Stimulated activated CD4-positive, alpha-beta T cell treated with anti-CD3 and anti-CD28 coated beads, TNF-alpha, amount 100 ng/mL, for 4 hours (primary cell): ENCODE measurements around the gene YJEFN3.
A peak's percentile ranks its signal among the peaks of the same experiment; 100 is the strongest.

ENCODE experiments used
- DNase-seq, 3 experiments: peaks; one replicate each; pipeline ENCODE4 v3.0.0-alpha.2; 2020; ENCODE audit warnings: low read depth in 3 of 3

YJEFN3 gene

GRCh38 chr19:19495614-19496603 lies 32.8 kb upstream of the YJEFN3 start:
- DNase-seq = no peak

GRCh38 chr19:19498255-19498991 lies 30.3 kb upstream of the YJEFN3 start:
- no peak for DNase-seq

DNA sequence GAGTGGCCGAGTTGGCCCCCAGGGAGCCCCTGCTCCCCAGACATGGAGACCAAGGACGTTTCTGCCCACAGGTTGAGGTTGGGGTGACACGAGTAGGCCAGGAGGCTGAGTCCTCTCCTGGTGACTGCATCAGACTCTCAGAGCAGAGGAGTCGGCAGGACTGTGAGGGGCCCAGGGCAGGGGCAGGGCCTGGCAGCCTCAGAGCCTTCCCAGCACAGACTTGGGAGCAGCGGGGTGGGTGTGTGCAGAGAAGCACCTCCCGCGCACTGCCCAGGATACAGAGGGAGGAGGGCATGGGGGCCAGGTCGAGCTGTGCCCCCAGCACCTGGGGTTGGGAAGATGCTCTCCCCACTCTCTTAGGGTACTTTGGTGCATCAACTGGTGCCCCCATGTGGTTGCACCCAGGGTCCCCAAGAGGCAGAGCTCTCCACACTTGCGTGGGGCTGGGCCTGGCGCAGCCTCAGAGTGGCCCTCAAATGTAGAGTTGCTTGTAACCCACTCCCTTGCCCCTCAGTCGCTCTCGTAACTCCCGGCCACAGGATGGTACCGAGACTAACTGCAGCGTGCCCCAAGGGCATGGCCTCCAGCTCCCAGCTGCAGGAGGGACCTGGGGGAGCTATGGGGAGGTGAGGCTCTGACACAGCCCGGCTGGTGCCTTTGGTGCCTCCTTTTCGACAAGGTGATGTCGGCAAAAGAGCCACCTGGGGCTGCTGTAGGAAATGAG lies 29.3 kb upstream of the YJEFN3 start:
- no peak for DNase-seq

DNA sequence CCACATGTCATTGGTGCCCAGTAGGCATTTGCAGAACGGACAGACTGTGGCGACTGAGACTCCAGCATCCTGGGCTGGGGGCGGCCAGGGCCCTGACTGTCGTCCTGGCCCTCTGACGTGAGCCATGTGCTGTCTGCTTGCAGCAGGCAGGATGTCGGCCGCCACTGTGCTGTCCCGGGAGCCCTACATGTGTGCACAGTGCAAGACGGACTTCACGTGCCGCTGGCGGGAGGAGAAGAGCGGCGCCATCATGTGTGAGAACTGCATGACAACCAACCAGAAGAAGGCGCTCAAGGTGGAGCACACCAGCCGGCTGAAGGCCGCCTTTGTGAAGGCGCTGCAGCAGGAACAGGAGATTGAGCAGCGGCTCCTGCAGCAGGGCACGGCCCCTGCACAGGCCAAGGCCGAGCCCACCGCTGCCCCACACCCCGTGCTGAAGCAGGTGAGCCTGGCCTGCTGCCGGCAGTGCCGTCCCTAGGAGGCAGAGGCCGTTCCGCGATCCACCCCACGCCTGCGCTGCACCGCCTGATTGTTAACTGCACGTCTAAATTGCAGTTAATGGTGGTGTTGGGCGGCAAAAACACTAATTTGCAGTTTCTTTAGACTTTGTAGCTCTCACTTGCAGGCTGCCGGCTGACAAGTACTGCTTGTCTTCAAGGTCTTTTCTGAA lies 27.6 kb upstream of the YJEFN3 start:
- DNase-seq = no peak

DNA sequence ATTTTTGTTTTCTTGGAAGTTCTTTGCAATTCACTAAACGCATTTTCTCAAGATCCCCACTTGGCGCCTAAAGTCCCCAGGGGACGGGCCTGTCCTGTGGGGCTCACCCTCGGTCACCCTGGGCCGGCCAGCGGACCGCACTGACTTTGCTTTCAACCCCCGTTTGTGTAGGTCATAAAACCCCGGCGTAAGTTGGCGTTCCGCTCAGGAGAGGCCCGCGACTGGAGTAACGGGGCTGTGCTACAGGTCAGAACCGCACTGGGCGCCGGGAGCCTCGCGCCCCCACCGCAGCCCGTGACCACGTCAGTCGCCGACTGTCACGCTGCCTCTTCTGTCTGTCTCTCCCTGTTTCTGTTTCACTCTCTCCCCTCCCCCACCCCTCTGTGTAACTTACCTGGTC lies 26.9 kb upstream of the YJEFN3 start:
- no peak for DNase-seq

GRCh38 chr19:19502281-19502680 lies 26.4 kb upstream of the YJEFN3 start:
- no peak for DNase-seq

GRCh38 chr19:19502808-19503602 lies 25.7 kb upstream of the YJEFN3 start:
- DNase-seq = no peak

DNA sequence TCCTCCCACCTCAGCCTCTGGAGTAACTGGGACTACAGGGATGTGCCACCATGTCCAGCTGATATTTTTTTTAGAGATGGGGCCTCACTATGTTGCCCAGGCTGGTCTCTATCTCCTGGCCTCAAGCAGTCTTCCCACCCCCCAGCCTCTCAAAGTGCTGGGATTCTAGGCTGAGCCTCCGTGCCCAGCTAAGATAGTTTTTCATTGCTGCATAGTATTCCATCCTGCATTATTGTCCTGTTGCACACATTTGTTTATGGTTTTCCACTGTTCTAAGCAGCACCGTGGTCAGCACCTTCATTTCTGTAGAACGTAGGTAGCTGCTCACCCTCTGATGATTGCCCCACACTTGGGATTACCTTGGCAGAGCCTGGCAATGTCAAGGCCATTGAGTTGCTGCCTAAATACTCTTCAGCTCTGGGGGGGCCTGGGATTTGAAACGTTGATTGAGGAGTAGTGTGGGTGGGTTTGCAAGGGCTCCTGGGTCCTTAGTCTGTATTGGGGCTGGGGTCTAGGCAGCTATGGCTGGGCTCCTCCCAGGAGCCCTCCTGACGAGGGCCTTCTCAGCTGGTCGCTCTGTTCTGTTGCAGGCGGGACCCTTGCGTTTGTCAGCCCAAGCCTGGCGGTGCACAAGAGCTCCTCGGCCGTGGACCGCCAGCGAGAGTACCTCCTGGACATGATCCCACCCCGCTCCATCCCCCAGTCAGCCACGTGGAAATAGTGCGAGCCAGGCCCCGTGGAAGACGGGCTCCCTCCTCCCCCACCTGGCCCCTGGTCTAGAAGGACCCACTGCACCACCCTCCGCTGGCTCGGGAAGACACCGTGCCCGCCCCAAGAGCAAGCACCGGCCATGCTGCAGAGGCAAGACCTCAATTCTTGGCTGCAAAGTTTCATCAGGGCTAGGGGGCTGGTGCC lies 23.7 kb upstream of the YJEFN3 start:
- DNase-seq = no peak

DNA sequence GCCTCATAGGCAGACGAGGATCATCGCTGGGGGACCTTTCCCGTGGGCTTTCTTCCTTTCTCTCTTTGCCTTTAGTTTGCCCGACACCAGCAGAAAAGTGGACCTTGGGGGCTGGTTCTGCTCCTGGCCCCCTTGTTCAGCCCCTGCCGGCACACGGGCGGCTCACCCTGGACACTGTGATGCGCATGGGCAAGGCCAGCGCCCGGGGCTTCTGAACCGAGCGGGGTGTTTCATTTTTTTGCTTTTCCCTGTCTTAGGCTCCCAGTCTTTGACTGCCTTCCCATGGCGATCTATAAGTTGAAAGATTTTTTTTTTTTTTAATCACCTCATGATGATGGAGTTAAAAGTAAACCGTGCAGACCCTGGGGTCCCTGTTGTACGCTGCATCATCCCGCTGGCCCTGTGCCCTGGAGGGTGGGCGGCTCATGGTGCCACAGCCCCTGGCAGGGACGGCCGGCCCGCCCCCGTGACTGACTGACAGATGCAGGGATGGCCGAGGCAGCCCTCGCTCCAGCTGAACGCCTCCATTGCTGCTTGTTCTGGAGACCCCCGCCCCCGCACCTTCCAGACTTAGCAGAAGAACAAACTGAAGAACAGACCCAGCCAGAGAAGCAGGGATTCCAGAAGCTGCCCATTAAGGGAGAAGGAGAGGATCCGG lies 22.9 kb upstream of the YJEFN3 start:
- DNase-seq = no peak

- DNase-seq = no peak
These were observed 22.1 kb upstream of the YJEFN3 start for GRCh38 chr19:19506592-19506991.

- DNase-seq = no peak
These were observed 21.4 kb upstream of the YJEFN3 start for GRCh38 chr19:19507354-19507753.

- DNase-seq = no peak
These were observed 20.5 kb upstream of the YJEFN3 start for GRCh38 chr19:19508217-19508616.

GRCh38 chr19:19510432-19510831 lies 18.3 kb upstream of the YJEFN3 start:
- no peak for DNase-seq

- DNase-seq = no peak
These were observed 15.0 kb upstream of the YJEFN3 start for GRCh38 chr19:19513682-19514081.

GRCh38 chr19:19514215-19514657 lies 14.5 kb upstream of the YJEFN3 start:
- no peak for DNase-seq

GRCh38 chr19:19514881-19515641 lies 13.7 kb upstream of the YJEFN3 start, which contains the start of gene TSSK6:
TSS of gene TSSK6 (minus strand) at chr19:19515548. CDS start at chr19:19515427, 121 bp downstream.
- DNase-seq = no peak

DNA sequence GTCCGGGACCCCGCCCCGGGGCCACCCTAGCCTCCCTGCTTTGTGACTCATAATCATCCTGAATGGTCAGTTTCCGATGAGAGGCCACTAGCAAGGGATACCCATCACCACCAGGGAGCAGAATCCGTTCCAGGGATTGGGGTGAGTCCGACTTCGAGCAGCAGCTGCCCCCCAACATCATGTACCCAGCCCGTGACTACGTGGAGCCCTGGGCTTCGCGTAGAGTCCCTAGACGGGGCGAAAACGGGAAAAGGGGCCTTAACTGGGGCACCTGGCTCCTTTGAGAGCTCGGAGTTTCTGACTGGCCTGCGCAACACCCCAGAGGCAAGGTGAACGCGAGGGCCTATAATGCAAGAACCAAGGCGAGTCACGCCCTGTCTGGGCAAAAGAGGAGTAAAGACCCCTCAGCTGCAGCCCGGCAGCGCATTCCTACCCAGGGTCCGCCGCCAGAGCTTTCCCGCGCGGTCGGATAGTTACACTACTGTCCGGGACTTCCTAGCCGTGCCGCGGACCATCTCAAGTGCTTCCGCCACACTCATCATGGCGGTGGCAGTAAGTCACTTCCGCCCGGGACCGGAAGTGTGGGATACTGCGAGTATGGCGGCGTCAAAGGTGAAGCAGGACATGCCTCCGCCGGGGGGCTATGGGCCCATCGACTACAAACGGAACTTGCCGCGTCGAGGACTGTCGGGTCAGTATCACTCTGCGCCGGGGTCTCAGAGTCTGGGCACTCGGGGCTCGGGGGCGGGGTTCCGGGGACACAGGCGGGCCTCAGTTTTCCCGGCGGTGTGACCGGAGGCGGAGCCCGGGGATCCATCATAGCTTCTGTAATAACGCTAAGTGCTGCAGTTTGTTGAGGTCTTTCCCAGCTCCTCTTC lies 12.8 kb upstream of the YJEFN3 start, which contains the start of gene NDUFA13:
NDUFA13 (plus strand) TSS at position 584 of the 878 bp plus-strand sequence; CDS start at position 598, 14 bp downstream.
- DNase-seq = peak; percentile 86 to 94 (median 89)
